Measurements from ENCODE around the gene LTA4H.

Gene LTA4H

GRCh38 chr12:96077081-96077480, 41.7 kb upstream of the LTA4H start:
- Histone ChIP-seq H3K27ac (no peak overlapping the region), H3K4me3 (no peak overlapping the region), H3K9me3 (no peaks in the 10 kb centered on the region), H3K36me3 (no peaks in the 10 kb centered on the region), H3K27me3 (peaks cover 0 to 2% of the 10 kb centered on the region in 2 donors), H3K4me1 (peaks cover 0 to 11% (median 4%) of the 10 kb centered on the region in 4 donors)
- no peak for DNase-seq
- intact Hi-C loops (cut with DNase I; ENCODE audit: low total_unique reads), result no loop called here
- TF ChIP-seq CTCF (IDR thresholded peaks at IDR 0.05), result no peak

- H3K9me3 ChIP-seq, result no peaks in the 10 kb centered on the region
- H3K4me3 ChIP-seq, result no peak overlapping the region
- no peaks in the 10 kb centered on the region for H3K36me3 ChIP-seq
- no peak for TF ChIP-seq CTCF (IDR thresholded peaks at IDR 0.05)
- intact Hi-C loops (cut with DNase I; ENCODE audit: low total_unique reads), result no loop called here
- no peak for DNase-seq
- H3K4me1 ChIP-seq, result peaks cover 0 to 11% (median 4%) of the 10 kb centered on the region in 4 donors
- H3K27me3 ChIP-seq, result peaks cover 0 to 2% of the 10 kb centered on the region in 2 donors
- H3K27ac ChIP-seq, result no peak overlapping the region
Measured at GRCh38 chr12:96075560-96075959, 40.2 kb upstream of the LTA4H start.

GRCh38 chr12:96073346-96074330, 38.3 kb upstream of the LTA4H start:
- Histone ChIP-seq H3K36me3 (no peaks in the 10 kb centered on the region), H3K4me3 (no peak overlapping the region), H3K27me3 (peaks cover 0 to 2% of the 10 kb centered on the region in 2 donors), H3K9me3 (no peaks in the 10 kb centered on the region), H3K27ac (no peak overlapping the region), H3K4me1 (peaks cover 0 to 8% (median 3%) of the 10 kb centered on the region in 4 donors)
- no peak for DNase-seq
- no peak for TF ChIP-seq CTCF (IDR thresholded peaks at IDR 0.05)
- intact Hi-C loops (cut with DNase I; ENCODE audit: low total_unique reads), result no loop called here

GRCh38 chr12:96070670-96071279, 35.4 kb upstream of the LTA4H start:
- Histone ChIP-seq H3K27me3 (peaks cover 0 to 2% of the 10 kb centered on the region in 2 donors), H3K4me1 (no peaks in the 10 kb centered on the region), H3K27ac (no peak overlapping the region), H3K36me3 (no peaks in the 10 kb centered on the region), H3K9me3 (no peaks in the 10 kb centered on the region), H3K4me3 (no peak overlapping the region)
- TF ChIP-seq CTCF (IDR thresholded peaks at IDR 0.05), result no peak
- no peak for DNase-seq
- intact Hi-C loops (cut with DNase I; ENCODE audit: low total_unique reads), result no loop called here

- H3K27ac ChIP-seq, result no peak overlapping the region
- no peak for DNase-seq
- no peaks in the 10 kb centered on the region for H3K4me1 ChIP-seq
- TF ChIP-seq CTCF (IDR thresholded peaks at IDR 0.05), result no peak
- intact Hi-C loops (cut with DNase I; ENCODE audit: low total_unique reads), result loop anchor here (10.0 kb wide), 1 partner anchor 325 kb away; no protein-coding TSS in a partner anchor
- H3K4me3 ChIP-seq, result no peak overlapping the region
- H3K9me3 ChIP-seq, result no peaks in the 10 kb centered on the region
- no peaks in the 10 kb centered on the region for H3K36me3 ChIP-seq
- H3K27me3 ChIP-seq, result peaks cover 0 to 2% of the 10 kb centered on the region in 2 donors
Measured at GRCh38 chr12:96069511-96070231, 34.3 kb upstream of the LTA4H start.

Data from tibial artery (tissue), 4 donors.